Forelimb muscle (tissue), 1 donor: ENCODE measurements around the gene CCDC116. TPM values are rescaled to one million over a fixed set of nuclear protein-coding genes. Genes with fewer than 3 reads are reported as not detected.
"Not testable (repeated sequence)": the region's sequence is repeated elsewhere in the genome, so short reads cannot be mapped to it uniquely, and the experiment has no call there.

Experiments
- DNase-seq: peaks from one replicate; pipeline ENCODE4 v3.0.0-alpha.2; 2013; ENCODE audit warnings: low read depth
- polyA plus RNA-seq: library from polyadenylated mRNA; unstranded; fragments of 120-200 nt; gene quantifications from one replicate; pipeline ENCODE4 v1.2.1, GENCODE V29; 2013; ENCODE audit not compliant: insufficient read length

Gene CCDC116
- polyA plus RNA-seq, 1 donor, result 0.51 TPM

GRCh38 chr22:21606775-21607174, 25.8 kb upstream of the CCDC116 start:
- no peak for DNase-seq

- DNase-seq, result not testable (repeated sequence)
Measured at GRCh38 chr22:21609556-21610157, 22.9 kb upstream of the CCDC116 start.

- DNase-seq, result no peak
Measured at GRCh38 chr22:21611210-21611977, 21.2 kb upstream of the CCDC116 start.

GRCh38 chr22:21612858-21613257, 19.7 kb upstream of the CCDC116 start:
- no peak for DNase-seq

GRCh38 chr22:21613553-21614233, 18.9 kb upstream of the CCDC116 start:
- DNase-seq, result no peak

GRCh38 chr22:21615731-21616130, 16.8 kb upstream of the CCDC116 start:
- DNase-seq, result no peak

DNA sequence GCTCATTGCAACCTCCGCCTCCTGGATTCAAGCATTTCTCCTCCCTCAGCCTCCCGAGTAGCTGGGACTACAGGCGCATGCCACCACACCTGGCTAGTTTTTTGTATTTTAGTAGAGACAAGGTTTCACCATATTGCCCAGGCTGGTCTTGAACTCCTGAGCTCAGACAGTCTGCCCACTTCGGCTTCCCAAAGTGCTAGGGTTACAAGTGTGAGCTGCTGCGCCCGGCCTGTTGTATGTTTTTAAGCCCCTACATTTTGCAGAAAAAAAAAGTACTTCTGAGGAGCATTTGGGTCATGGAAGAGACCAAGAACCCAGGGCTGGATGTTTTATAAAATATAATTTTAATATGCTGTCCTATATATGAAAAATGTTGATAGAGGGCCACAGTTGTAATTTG, 15.2 kb upstream of the CCDC116 start:
- not testable (repeated sequence) for DNase-seq

- no peak for DNase-seq
Measured at GRCh38 chr22:21621025-21621424, 11.5 kb upstream of the CCDC116 start.

- DNase-seq, result no peak
Measured at GRCh38 chr22:21622011-21622918, 10.3 kb upstream of the CCDC116 start.

GRCh38 chr22:21622919-21623647, 9.5 kb upstream of the CCDC116 start:
- no peak for DNase-seq

GRCh38 chr22:21623648-21623970, 9.0 kb upstream of the CCDC116 start:
- DNase-seq, result no peak

DNA sequence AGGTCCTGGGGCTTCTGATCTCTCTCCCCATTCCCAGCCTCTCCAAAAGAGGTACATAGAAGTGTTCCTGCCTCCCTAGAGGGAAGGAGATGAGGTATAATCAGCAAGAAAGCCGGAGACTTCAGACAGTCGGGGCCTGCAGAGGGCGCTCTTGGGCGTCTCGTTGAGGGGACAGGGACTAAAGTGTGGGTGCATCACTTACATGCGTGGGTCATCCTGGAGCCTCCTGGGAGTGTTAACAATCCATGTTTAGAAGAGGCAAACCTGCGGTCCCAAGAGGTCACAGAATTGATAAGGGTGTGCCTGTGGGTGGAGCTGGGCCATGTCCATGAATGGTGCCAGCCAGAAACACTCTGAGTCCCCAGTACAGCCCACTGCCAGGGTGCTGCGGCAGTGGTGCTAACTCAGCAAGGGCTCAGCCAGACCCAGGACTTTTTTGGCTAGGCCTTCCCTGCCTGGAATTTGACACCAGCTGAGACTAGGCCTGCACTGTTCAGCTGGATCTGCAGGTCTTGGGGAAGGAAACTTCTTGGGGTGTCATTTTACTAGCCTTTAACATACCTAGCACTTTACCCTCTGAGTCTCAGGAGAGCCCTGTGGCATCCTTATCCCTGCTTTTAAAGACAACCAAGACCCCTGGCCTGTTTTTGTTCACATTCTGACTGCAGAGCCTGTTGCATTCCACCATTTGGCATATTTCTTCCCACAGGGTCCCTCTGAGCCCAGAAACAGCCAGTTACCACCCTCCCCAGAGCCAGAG, 8.3 kb upstream of the CCDC116 start:
- no peak for DNase-seq

- DNase-seq, result no peak
Measured at GRCh38 chr22:21624880-21625791, 7.4 kb upstream of the CCDC116 start.

DNA sequence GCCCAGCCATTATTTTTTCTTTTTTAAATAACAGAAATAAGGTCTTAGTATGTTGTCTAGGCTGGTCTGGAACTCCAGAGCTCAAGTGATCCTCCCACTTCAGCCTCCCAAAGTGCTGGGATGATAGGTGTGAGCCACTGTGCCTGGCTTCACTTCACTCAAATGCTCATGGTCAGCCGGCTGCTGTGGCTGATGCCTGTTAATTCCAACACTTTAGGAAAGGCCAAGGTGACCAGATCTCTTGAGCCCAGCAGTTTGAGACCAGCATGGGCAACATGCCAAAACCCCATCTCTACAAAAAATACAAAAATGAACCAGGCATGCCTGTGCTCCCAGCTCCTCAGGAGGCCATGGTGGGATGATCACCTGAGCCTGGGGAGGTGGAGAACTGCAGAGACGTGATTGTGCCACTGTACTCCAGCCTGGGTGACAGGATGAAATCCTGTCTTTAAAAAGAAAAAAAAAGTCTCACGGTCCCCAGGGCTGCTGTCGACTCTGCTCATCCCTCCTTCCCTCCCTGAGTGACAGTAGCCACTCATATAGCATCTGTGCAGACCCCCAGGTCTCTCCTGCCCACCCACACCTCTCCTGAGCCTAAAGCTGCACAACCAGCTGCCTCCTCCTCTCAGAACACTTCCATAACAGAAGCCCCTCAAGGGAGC, 6.4 kb upstream of the CCDC116 start:
- DNase-seq, result no peak

GRCh38 chr22:21626735-21627469, 5.7 kb upstream of the CCDC116 start:
- no peak for DNase-seq

DNA sequence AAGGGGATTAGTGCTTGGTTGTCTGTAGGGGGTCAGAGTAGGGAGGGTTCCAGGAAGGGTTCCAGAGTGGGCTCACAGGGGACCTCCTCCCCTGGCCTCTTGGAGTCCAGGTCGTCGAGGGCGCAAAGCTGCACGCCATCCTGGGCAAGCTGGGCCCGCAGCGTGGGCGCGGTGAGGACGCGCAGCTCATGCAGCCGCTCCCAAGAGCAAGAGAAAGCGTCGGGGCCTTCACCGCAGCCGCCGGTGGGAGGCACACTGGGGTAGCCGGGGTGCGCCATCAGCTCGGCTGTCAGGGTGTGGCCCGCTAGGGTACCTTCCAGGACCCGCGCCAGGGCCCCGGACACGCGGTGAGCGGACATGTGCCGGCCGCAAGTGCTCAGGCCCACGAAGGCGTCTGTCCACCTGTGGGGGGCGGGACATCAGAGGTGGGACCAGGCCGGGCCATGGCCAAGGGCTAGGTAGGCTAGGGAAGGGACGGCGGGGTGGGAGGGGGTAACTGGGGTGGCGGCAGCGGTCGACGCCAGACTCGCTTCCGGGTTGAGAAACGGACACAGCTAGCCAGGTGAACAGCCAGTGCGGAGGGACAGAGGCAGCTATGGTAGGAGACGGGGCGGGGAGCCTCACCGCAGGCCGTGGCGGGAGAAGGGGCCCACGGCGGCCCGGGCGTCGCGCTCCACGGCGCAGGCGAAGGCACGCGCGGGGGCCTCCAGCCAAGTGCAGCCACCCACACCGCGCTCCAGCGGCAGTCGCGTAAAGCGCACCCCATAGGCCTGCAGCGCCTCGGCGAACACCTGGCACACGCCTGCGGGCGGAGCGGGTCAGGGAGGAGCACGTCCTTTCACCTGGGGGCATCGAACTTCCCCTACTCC, 3.9 kb upstream of the CCDC116 start:
- no peak for DNase-seq
